ENCODE measurements around the gene FASTK. TPM values are rescaled to one million over a fixed set of nuclear protein-coding genes. Genes with fewer than 3 reads are reported as not detected.

Gene FASTK
- total RNA-seq, 1 donor from 2014 or later: 96.3 TPM

- DNase-seq (ENCODE audit: low spot score): no peak
- no peak overlapping the region for H3K4me3 Mint-ChIP-seq
- intact Hi-C loops (cut with micrococcal nuclease): no loop called here
- H3K9me3 Mint-ChIP-seq: no peaks in the 10 kb centered on the region
- H3K27ac Mint-ChIP-seq: no peak overlapping the region
- peaks cover 3% of the 10 kb centered on the region for H3K27me3 Mint-ChIP-seq (ENCODE audit: insufficient read depth)
- no peaks in the 10 kb centered on the region for H3K4me1 Mint-ChIP-seq (ENCODE audit: low read depth)
- no peaks in the 10 kb centered on the region for H3K36me3 Mint-ChIP-seq (ENCODE audit: low read depth)
These were observed 21.2 kb upstream of the FASTK start for GRCh38 chr7:151101621-151102396.

GRCh38 chr7:151100921-151101320 is 20.3 kb upstream of the FASTK start:
- no peak for DNase-seq (ENCODE audit: low spot score)
- intact Hi-C loops (cut with micrococcal nuclease): no loop called here
- no peak overlapping the region for H3K27ac Mint-ChIP-seq
- peaks cover 2% of the 10 kb centered on the region for H3K27me3 Mint-ChIP-seq (ENCODE audit: insufficient read depth)
- H3K36me3 Mint-ChIP-seq (ENCODE audit: low read depth): no peaks in the 10 kb centered on the region
- H3K4me3 Mint-ChIP-seq: no peak overlapping the region
- H3K9me3 Mint-ChIP-seq: no peaks in the 10 kb centered on the region
- no peaks in the 10 kb centered on the region for H3K4me1 Mint-ChIP-seq (ENCODE audit: low read depth)

- Mint-ChIP-seq H3K4me1 (ENCODE audit: low read depth) (no peaks in the 10 kb centered on the region), H3K27ac (no peak overlapping the region), H3K9me3 (no peaks in the 10 kb centered on the region), H3K4me3 (no peak overlapping the region), H3K27me3 (ENCODE audit: insufficient read depth) (no peaks in the 10 kb centered on the region), H3K36me3 (ENCODE audit: low read depth) (no peaks in the 10 kb centered on the region)
- intact Hi-C loops (cut with micrococcal nuclease): no loop called here
- DNase-seq (ENCODE audit: low spot score): no peak
These were observed 19.0 kb upstream of the FASTK start for GRCh38 chr7:151099486-151100211.

GRCh38 chr7:151095828-151096475 is 15.3 kb upstream of the FASTK start:
- Mint-ChIP-seq H3K36me3 (ENCODE audit: low read depth) (no peaks in the 10 kb centered on the region), H3K9me3 (no peaks in the 10 kb centered on the region), H3K27ac (no peak overlapping the region), H3K4me3 (no peak overlapping the region), H3K27me3 (ENCODE audit: insufficient read depth) (no peaks in the 10 kb centered on the region), H3K4me1 (ENCODE audit: low read depth) (peaks cover 9% of the 10 kb centered on the region)
- intact Hi-C loops (cut with micrococcal nuclease): no loop called here
- no peak for DNase-seq (ENCODE audit: low spot score)

- DNase-seq (ENCODE audit: low spot score): no peak
- H3K27me3 Mint-ChIP-seq (ENCODE audit: insufficient read depth): no peaks in the 10 kb centered on the region
- H3K9me3 Mint-ChIP-seq: no peaks in the 10 kb centered on the region
- intact Hi-C loops (cut with micrococcal nuclease): no loop called here
- H3K27ac Mint-ChIP-seq: no peak overlapping the region
- H3K4me3 Mint-ChIP-seq: no peak overlapping the region
- H3K36me3 Mint-ChIP-seq (ENCODE audit: low read depth): no peaks in the 10 kb centered on the region
- peaks cover 9% of the 10 kb centered on the region for H3K4me1 Mint-ChIP-seq (ENCODE audit: low read depth)
These were observed 14.7 kb upstream of the FASTK start for GRCh38 chr7:151095123-151095797.

- no peak overlapping the region for H3K4me3 Mint-ChIP-seq
These were observed 14.1 kb upstream of the FASTK start for GRCh38 chr7:151094675-151095074.

GRCh38 chr7:151093748-151094147 is 13.1 kb upstream of the FASTK start:
- Mint-ChIP-seq H3K27ac (no peak overlapping the region), H3K27me3 (ENCODE audit: insufficient read depth) (peaks cover 3% of the 10 kb centered on the region), H3K9me3 (no peaks in the 10 kb centered on the region), H3K36me3 (ENCODE audit: low read depth) (peaks cover 3% of the 10 kb centered on the region), H3K4me3 (no peak overlapping the region), H3K4me1 (ENCODE audit: low read depth) (peaks cover 16% of the 10 kb centered on the region)
- intact Hi-C loops (cut with micrococcal nuclease): no loop called here
- no peak for DNase-seq (ENCODE audit: low spot score)

More at GRCh38 chr7:151094675-151095074, 14.1 kb upstream of the FASTK start:
- Mint-ChIP-seq H3K36me3 (ENCODE audit: low read depth) (no peaks in the 10 kb centered on the region), H3K27ac (no peak overlapping the region), H3K9me3 (no peaks in the 10 kb centered on the region), H3K27me3 (ENCODE audit: insufficient read depth) (no peaks in the 10 kb centered on the region), H3K4me1 (ENCODE audit: low read depth) (peaks cover 9% of the 10 kb centered on the region)
- intact Hi-C loops (cut with micrococcal nuclease): no loop called here
- no peak for DNase-seq (ENCODE audit: low spot score)

GRCh38 chr7:151091988-151092387 is 11.4 kb upstream of the FASTK start:
- H3K4me3 Mint-ChIP-seq: no peak overlapping the region
- peaks cover 5% of the 10 kb centered on the region for H3K36me3 Mint-ChIP-seq (ENCODE audit: low read depth)
- H3K4me1 Mint-ChIP-seq (ENCODE audit: low read depth): peaks cover 16% of the 10 kb centered on the region
- H3K27ac Mint-ChIP-seq: no peak overlapping the region
- no peaks in the 10 kb centered on the region for H3K9me3 Mint-ChIP-seq
- intact Hi-C loops (cut with micrococcal nuclease): no loop called here
- no peak for DNase-seq (ENCODE audit: low spot score)
- peaks cover 8% of the 10 kb centered on the region for H3K27me3 Mint-ChIP-seq (ENCODE audit: insufficient read depth)

- no peak overlapping the region for H3K27ac Mint-ChIP-seq
- peaks cover 8% of the 10 kb centered on the region for H3K27me3 Mint-ChIP-seq (ENCODE audit: insufficient read depth)
- H3K36me3 Mint-ChIP-seq (ENCODE audit: low read depth): peaks cover 5% of the 10 kb centered on the region
- no peak for DNase-seq (ENCODE audit: low spot score)
- no peak overlapping the region for H3K4me3 Mint-ChIP-seq
- H3K4me1 Mint-ChIP-seq (ENCODE audit: low read depth): peaks cover 16% of the 10 kb centered on the region
- H3K9me3 Mint-ChIP-seq: no peaks in the 10 kb centered on the region
- intact Hi-C loops (cut with micrococcal nuclease): no loop called here
These were observed 10.8 kb upstream of the FASTK start for GRCh38 chr7:151091431-151091830.

- DNase-seq (ENCODE audit: low spot score): no peak
- Mint-ChIP-seq H3K9me3 (no peaks in the 10 kb centered on the region), H3K27ac (no peak overlapping the region), H3K4me1 (ENCODE audit: low read depth) (peaks cover 16% of the 10 kb centered on the region), H3K27me3 (ENCODE audit: insufficient read depth) (peaks cover 8% of the 10 kb centered on the region), H3K36me3 (ENCODE audit: low read depth) (peaks cover 5% of the 10 kb centered on the region), H3K4me3 (no peak overlapping the region)
- intact Hi-C loops (cut with micrococcal nuclease): no loop called here
These were observed 10.4 kb upstream of the FASTK start for GRCh38 chr7:151091003-151091402.

GRCh38 chr7:151089893-151090730 is 9.5 kb upstream of the FASTK start:
- H3K4me1 Mint-ChIP-seq (ENCODE audit: low read depth): peaks cover 24% of the 10 kb centered on the region
- intact Hi-C loops (cut with micrococcal nuclease): loop anchor here (10.0 kb wide), 2 partner anchors 1375 to 1465 kb away; a partner anchor contains a TSS
- H3K36me3 Mint-ChIP-seq (ENCODE audit: low read depth): peaks cover 5% of the 10 kb centered on the region
- H3K4me3 Mint-ChIP-seq: no peak overlapping the region
- peaks cover 14% of the 10 kb centered on the region for H3K27me3 Mint-ChIP-seq (ENCODE audit: insufficient read depth)
- no peaks in the 10 kb centered on the region for H3K9me3 Mint-ChIP-seq
- no peak for DNase-seq (ENCODE audit: low spot score)
- H3K27ac Mint-ChIP-seq: no peak overlapping the region
